Nephron progenitor cell (in vitro differentiated cells): Measurements from ENCODE around the gene RAB27B.

Experiments
- DNase-seq: peaks from one replicate; pipeline ENCODE4 v3.0.0; 2021
- H3K27ac Mint-ChIP-seq: 2 replicates; pipeline ENCODE4 v1.8.0; 2021; ENCODE audit warnings: mild to moderate bottlenecking, moderate library complexity, mixed read lengths
- H3K27me3 Mint-ChIP-seq: 2 replicates; pipeline ENCODE4 v1.8.0; 2021; ENCODE audit warnings: mild to moderate bottlenecking, low read depth, mixed read lengths; ENCODE audit not compliant: poor library complexity
- H3K36me3 Mint-ChIP-seq: 2 replicates; pipeline ENCODE4 v1.8.0; 2021; ENCODE audit warnings: low read depth, mixed read lengths
- H3K4me1 Mint-ChIP-seq: 2 replicates; pipeline ENCODE4 v1.8.0; 2021; ENCODE audit warnings: mixed read lengths
- H3K4me3 Mint-ChIP-seq: 2 replicates; pipeline ENCODE4 v1.8.0; 2021; ENCODE audit warnings: mild to moderate bottlenecking, moderate library complexity, mixed read lengths
- H3K9me3 Mint-ChIP-seq: 2 replicates; pipeline ENCODE4 v1.8.0; 2021; ENCODE audit warnings: mild to moderate bottlenecking, moderate library complexity, mixed read lengths
- TF ChIP-seq, protein P1 (sequence below): fragments of 200-600 bp; sonication (generic); IDR thresholded peaks from 2 replicates; pipeline ENCODE4 v1.5.0; 2021; ENCODE audit warnings: antibody characterized with exemption

Gene RAB27B

DNA sequence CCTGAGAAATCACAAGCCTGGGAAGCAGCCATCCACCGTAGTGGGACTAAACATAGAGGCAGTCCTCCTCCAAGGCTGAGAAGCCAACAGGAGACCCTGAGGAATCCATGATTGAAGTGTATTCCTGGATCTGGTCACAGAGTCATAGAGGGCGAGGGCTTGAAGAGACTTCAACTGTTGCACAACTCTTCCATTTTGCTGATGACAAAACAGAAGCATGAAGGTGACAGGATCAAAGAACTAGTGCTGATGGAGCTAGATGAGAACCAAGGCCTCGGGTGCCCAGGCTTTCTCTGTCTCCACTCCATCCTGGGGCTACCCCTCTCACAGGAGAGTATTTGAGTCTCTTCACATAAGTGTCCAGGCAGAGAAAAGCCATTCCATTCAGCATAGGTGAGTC, 30.1 kb upstream of the RAB27B start:
- Mint-ChIP-seq H3K27me3 (peaks cover 3% of the 10 kb centered on the region), H3K4me1 (no peaks in the 10 kb centered on the region), H3K4me3 (no peak overlapping the region), H3K9me3 (no peaks in the 10 kb centered on the region), H3K27ac (no peak overlapping the region), H3K36me3 (no peaks in the 10 kb centered on the region)
- DNase-seq, result no peak
- TF ChIP-seq, protein P1, sequence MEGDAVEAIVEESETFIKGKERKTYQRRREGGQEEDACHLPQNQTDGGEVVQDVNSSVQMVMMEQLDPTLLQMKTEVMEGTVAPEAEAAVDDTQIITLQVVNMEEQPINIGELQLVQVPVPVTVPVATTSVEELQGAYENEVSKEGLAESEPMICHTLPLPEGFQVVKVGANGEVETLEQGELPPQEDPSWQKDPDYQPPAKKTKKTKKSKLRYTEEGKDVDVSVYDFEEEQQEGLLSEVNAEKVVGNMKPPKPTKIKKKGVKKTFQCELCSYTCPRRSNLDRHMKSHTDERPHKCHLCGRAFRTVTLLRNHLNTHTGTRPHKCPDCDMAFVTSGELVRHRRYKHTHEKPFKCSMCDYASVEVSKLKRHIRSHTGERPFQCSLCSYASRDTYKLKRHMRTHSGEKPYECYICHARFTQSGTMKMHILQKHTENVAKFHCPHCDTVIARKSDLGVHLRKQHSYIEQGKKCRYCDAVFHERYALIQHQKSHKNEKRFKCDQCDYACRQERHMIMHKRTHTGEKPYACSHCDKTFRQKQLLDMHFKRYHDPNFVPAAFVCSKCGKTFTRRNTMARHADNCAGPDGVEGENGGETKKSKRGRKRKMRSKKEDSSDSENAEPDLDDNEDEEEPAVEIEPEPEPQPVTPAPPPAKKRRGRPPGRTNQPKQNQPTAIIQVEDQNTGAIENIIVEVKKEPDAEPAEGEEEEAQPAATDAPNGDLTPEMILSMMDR, result no peak

DNA sequence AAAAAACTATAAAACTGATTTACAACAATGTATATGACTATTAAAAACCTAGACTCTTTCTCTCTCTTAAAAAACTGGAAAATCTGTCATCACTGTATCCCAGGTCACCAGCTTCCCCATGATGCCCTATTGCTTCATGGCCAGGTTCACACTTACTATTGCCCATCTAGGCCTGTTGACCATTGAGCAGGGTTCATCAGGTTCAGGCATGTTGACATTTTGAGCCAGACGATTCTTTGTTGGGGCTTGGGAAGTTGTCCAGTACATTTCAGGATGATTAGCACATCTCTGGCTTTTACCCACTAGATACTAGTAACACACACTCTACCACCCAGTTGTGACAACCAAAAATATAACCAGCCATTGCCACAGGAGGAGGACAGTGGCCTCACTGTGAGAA, 26.9 kb upstream of the RAB27B start:
- H3K27me3 Mint-ChIP-seq, result peaks cover 3% of the 10 kb centered on the region
- H3K36me3 Mint-ChIP-seq, result no peaks in the 10 kb centered on the region
- no peak for DNase-seq
- no peaks in the 10 kb centered on the region for H3K4me1 Mint-ChIP-seq
- TF ChIP-seq, protein P1, result no peak
- H3K9me3 Mint-ChIP-seq, result no peaks in the 10 kb centered on the region
- H3K4me3 Mint-ChIP-seq, result no peak overlapping the region
- no peak overlapping the region for H3K27ac Mint-ChIP-seq

DNA sequence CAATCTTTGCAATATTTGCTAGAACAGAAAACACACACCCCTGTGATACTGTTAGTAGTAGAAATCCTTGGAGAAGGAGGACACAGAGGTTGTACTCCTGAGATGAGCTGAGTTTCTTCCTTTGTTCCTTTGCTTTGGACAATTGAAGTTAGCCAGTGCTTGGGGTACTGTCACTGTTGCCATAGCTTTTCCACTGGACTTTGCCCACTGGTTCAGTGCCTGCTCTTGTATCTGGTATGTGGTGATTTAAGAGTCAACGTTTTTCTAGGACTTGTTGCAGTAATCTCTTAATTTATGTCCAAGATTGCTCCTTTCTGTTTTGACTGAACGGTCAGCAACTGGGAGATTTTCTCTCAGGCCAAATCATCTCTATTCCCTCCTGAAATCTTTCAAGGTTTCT, 26.1 kb upstream of the RAB27B start:
- H3K27ac Mint-ChIP-seq, result no peak overlapping the region
- TF ChIP-seq, protein P1, result no peak
- no peaks in the 10 kb centered on the region for H3K4me1 Mint-ChIP-seq
- DNase-seq, result no peak
- H3K27me3 Mint-ChIP-seq, result peaks cover 3% of the 10 kb centered on the region
- no peaks in the 10 kb centered on the region for H3K36me3 Mint-ChIP-seq
- H3K9me3 Mint-ChIP-seq, result no peaks in the 10 kb centered on the region
- no peak overlapping the region for H3K4me3 Mint-ChIP-seq

DNA sequence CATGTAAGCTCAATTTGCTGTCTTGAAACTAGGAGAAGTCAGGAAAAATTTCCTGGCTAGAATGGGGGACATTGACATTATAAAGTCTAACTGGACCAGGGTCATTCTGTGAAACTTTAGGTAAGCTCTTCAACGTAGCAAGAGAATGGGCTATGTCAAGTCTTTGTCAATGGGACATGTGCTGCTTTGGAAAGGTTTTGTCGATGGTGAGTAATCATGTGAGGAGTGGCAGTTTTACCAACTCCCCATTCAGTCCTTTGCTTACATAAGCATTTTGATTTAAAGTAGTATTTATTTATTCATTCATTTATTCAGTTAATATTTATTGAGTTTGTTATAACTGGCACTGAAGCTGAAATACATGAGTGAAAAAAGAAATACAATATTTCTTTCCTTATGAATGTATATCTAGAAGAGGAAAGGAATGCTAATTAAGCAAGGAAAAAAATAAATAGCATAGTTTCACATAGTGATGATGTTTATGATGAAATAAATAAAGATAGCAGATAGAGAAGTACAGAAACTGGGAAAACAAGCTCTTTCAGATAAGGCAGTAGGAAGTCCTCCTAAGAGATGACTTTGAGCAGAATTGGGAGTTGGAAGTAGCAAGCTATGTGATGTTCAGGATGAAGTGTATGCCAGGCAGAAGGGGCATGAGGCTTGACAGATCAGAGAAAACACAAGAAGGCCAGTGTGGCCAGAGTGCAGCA, 25.4 kb upstream of the RAB27B start:
- no peaks in the 10 kb centered on the region for H3K4me1 Mint-ChIP-seq
- TF ChIP-seq, protein P1, result no peak
- H3K4me3 Mint-ChIP-seq, result no peak overlapping the region
- H3K27ac Mint-ChIP-seq, result no peak overlapping the region
- H3K36me3 Mint-ChIP-seq, result no peaks in the 10 kb centered on the region
- H3K9me3 Mint-ChIP-seq, result no peaks in the 10 kb centered on the region
- H3K27me3 Mint-ChIP-seq, result peaks cover 3% of the 10 kb centered on the region
- no peak for DNase-seq

DNA sequence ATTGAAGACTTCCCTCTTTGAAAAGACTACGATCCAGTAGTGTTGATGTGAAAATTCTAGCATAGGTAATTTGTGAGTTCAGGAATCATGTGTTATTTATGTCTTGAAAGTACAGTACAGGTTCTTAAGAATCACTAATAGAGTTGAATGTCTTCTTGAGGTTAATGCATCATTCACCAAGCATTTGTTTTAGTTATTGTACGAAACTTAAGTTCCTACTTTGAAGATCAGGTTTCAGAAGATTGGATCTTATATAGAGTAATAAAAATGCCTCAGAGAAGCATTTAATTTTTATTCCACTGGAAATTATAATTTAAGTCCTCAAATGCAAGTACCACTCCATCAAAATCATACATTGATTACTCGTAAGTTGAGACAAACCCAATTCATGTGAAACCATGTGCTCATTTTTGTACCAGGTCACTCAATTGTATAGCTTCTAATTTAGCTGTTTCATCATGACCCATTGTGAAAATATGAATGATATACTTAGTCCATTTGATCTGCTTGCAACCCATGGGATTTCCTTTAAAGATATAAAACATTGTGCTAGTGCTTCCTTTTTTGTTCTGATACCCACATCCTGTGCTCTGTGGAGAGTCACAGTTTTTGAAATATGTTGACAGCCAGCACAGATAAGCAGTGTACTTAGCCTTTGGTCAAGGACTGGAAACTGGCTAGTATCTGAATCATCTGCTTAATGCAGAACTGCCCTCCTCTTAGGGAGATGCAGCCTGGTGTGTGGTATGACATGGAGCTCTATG, 22.5 kb upstream of the RAB27B start:
- no peak overlapping the region for H3K4me3 Mint-ChIP-seq
- H3K27ac Mint-ChIP-seq, result no peak overlapping the region
- DNase-seq, result no peak
- H3K36me3 Mint-ChIP-seq, result no peaks in the 10 kb centered on the region
- peaks cover 3% of the 10 kb centered on the region for H3K27me3 Mint-ChIP-seq
- H3K4me1 Mint-ChIP-seq, result no peaks in the 10 kb centered on the region
- TF ChIP-seq, protein P1, result no peak
- H3K9me3 Mint-ChIP-seq, result no peaks in the 10 kb centered on the region
